A673 (cell line): ENCODE results near the gene NDUFS3.

Experiments used
- CTCF ChIP-seq: fragments of 300-800, 200-600 bp; sonication (generic); conservative IDR thresholded peaks from 2 replicates; pipeline ENCODE4 v1.5.1; 2017; ENCODE audit warnings: low read depth, mild to moderate bottlenecking, antibody characterized with exemption, low read length, moderate library complexity, mixed read lengths
- EZH2 ChIP-seq: fragments of 200-600 bp; sonication (generic); IDR thresholded peaks from 2 replicates; pipeline ENCODE4 v1.6.1; 2017; ENCODE audit warnings: borderline replicate concordance, low read depth, mild to moderate bottlenecking, mixed read lengths, antibody characterized with exemption, low read length; ENCODE audit not compliant: poor library complexity, severe bottlenecking

- no peak for TF ChIP-seq CTCF
- no peak for TF ChIP-seq EZH2
Observed at GRCh38 chr11:47552056-47552565, 26.8 kb upstream of the NDUFS3 start.
